Measurements from ENCODE around the gene CSMD2.

Gene CSMD2

GRCh38 chr1:33993301-33993700 lies 171.7 kb downstream of the CSMD2 start:
- TF ChIP-seq CTCF (IDR thresholded peaks at IDR 0.05; ENCODE audit: low read depth, low read length) = no peak
- H3K4me3 ChIP-seq (ENCODE audit: low read depth, low read length) = no peak overlapping the region
- no peak for DNase-seq (ENCODE audit: low read depth, low spot score)
- in situ Hi-C loops (cut with HindIII; ENCODE audit: low sequenced_read_pairs) = no loop called here

GRCh38 chr1:33990281-33990680 lies 174.7 kb downstream of the CSMD2 start:
- no peak for TF ChIP-seq CTCF (IDR thresholded peaks at IDR 0.05; ENCODE audit: low read depth, low read length)
- in situ Hi-C loops (cut with HindIII; ENCODE audit: low sequenced_read_pairs) = no loop called here
- DNase-seq (ENCODE audit: low read depth, low spot score) = no peak
- no peak overlapping the region for H3K4me3 ChIP-seq (ENCODE audit: low read depth, low read length)

- in situ Hi-C loops (cut with HindIII; ENCODE audit: low sequenced_read_pairs) = no loop called here
- H3K4me3 ChIP-seq (ENCODE audit: low read depth, low read length) = no peak overlapping the region
- no peak for DNase-seq (ENCODE audit: low read depth, low spot score)
- no peak for TF ChIP-seq CTCF (IDR thresholded peaks at IDR 0.05; ENCODE audit: low read depth, low read length)
These were observed 176.9 kb downstream of the CSMD2 start for GRCh38 chr1:33988161-33988560.

GRCh38 chr1:33986390-33987095 lies 178.5 kb downstream of the CSMD2 start:
- in situ Hi-C loops (cut with HindIII; ENCODE audit: low sequenced_read_pairs) = no loop called here
- no peak overlapping the region for H3K4me3 ChIP-seq (ENCODE audit: low read depth, low read length)
- peak; percentile 67 for DNase-seq (ENCODE audit: low read depth, low spot score)
- TF ChIP-seq CTCF (IDR thresholded peaks at IDR 0.05; ENCODE audit: low read depth, low read length) = no peak

GRCh38 chr1:33985656-33986055 lies 179.4 kb downstream of the CSMD2 start:
- peak; percentile 36 for DNase-seq (ENCODE audit: low read depth, low spot score)
- TF ChIP-seq CTCF (IDR thresholded peaks at IDR 0.05; ENCODE audit: low read depth, low read length) = no peak
- in situ Hi-C loops (cut with HindIII; ENCODE audit: low sequenced_read_pairs) = no loop called here
- H3K4me3 ChIP-seq (ENCODE audit: low read depth, low read length) = no peak overlapping the region

GRCh38 chr1:33984906-33985565 lies 180.0 kb downstream of the CSMD2 start:
- peak; percentile 64 for DNase-seq (ENCODE audit: low read depth, low spot score)
- no peak overlapping the region for H3K4me3 ChIP-seq (ENCODE audit: low read depth, low read length)
- TF ChIP-seq CTCF (IDR thresholded peaks at IDR 0.05; ENCODE audit: low read depth, low read length) = no peak
- in situ Hi-C loops (cut with HindIII; ENCODE audit: low sequenced_read_pairs) = no loop called here

Data from astrocyte of the spinal cord (primary cell).